ENCODE results near the gene SH3GLB2. TPM values are rescaled to one million over a fixed set of nuclear protein-coding genes. Genes with fewer than 3 reads are reported as not detected.

SH3GLB2 gene
- total and polyA plus RNA-seq, 11 donors = 27.3 to 42.7 (median 35.4) TPM

DNA sequence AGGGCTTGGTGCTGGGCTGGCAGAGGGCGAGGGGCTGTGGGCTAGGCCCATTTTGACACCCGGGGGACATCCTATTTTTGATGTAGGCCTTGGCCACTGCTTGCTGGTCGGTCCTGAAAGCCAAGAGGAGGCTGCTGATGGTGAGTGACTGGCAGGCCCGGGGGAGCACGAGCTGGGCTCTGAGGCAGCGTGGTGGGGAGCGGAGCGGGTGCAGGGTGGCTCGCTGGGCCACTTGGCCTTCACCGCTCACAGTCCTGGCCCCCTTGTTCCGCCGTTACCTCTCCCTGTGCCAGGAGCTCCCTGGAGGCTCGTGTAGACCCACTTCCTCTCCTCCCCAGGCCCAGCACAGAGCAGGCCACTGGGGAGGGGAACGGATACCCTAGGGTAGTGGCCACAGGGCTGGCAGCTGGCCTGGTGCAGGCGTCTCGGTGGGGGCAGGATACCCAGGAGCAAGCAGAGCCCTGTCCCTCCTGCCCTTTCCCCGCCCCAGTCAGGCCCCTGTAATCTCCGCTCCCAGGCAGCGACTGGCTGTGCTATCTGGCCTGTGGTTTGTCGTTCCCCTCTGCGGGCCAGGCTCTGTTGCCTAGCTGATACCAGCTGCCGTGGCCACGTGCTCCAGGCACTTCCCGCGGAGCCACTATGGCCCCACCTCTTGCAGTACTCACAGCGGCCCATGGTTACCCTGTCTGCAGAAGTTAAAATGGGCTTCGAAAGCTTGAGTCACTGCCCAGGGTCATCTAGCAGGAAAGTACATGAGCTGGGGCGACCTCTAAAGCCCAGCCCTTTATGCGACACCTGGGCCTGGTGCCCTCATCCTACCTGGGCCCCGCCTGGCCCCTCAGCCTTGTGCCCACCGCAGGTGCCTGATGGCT is 41.1 kb upstream of the SH3GLB2 start:
- Histone ChIP-seq H3K27ac (peak overlapping the region; percentile 51 to 93 (median 84)), H3K27me3 (no peaks in the 10 kb centered on the region), H3K36me3 (peaks cover 0 to 58% (median 44%) of the 10 kb centered on the region in 9 donors), H3K4me3 (peak overlapping the region in 1 of 12 donors; percentile 25), H3K9me3 (no peaks in the 10 kb centered on the region), H3K4me1 (peaks cover 0 to 28% (median 11%) of the 10 kb centered on the region in 12 donors)
- ATAC-seq (peak; percentile 94 to 97 (median 96)), DNase-seq (peak; percentile 83 to 91 (median 87))
- WGBS, 4 donors = 40 to 59% (median 55%) methylated on average over 25 to 31 of the region's 31 CpGs
- intact Hi-C loops (cut with DNase I) = loop anchor here in 1 of 10 donors (10.0 kb wide), 1 partner anchor 1086 kb away; no protein-coding TSS in a partner anchor
- TF ChIP-seq, protein P1, sequence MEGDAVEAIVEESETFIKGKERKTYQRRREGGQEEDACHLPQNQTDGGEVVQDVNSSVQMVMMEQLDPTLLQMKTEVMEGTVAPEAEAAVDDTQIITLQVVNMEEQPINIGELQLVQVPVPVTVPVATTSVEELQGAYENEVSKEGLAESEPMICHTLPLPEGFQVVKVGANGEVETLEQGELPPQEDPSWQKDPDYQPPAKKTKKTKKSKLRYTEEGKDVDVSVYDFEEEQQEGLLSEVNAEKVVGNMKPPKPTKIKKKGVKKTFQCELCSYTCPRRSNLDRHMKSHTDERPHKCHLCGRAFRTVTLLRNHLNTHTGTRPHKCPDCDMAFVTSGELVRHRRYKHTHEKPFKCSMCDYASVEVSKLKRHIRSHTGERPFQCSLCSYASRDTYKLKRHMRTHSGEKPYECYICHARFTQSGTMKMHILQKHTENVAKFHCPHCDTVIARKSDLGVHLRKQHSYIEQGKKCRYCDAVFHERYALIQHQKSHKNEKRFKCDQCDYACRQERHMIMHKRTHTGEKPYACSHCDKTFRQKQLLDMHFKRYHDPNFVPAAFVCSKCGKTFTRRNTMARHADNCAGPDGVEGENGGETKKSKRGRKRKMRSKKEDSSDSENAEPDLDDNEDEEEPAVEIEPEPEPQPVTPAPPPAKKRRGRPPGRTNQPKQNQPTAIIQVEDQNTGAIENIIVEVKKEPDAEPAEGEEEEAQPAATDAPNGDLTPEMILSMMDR (IDR thresholded peaks at IDR 0.05) = peak in 1 of 12 donors; percentile 9
- peak in 1 of 2 donors; percentile 32 for TF ChIP-seq POLR2A (IDR thresholded peaks at IDR 0.05)

GRCh38 chr9:129068110-129068509 is 40.0 kb upstream of the SH3GLB2 start:
- no peaks in the 10 kb centered on the region for H3K9me3 ChIP-seq
- DNase-seq (no peak), ATAC-seq (no peak)
- H3K4me1 ChIP-seq = peaks cover 0 to 28% (median 11%) of the 10 kb centered on the region in 12 donors
- peaks cover 0 to 68% (median 54%) of the 10 kb centered on the region in 9 donors for H3K36me3 ChIP-seq
- H3K27ac ChIP-seq = peak overlapping the region in 7 of 12 donors; percentile 80 to 91 (median 86)
- TF ChIP-seq POLR2A (IDR thresholded peaks at IDR 0.05) = no peak
- TF ChIP-seq, protein P1 (IDR thresholded peaks at IDR 0.05) = no peak
- no peak overlapping the region for H3K4me3 ChIP-seq
- H3K27me3 ChIP-seq = no peaks in the 10 kb centered on the region
- WGBS, 4 donors = 86 to 93% (median 90%) methylated on average over 5 to 19 of the region's 19 CpGs
- intact Hi-C loops (cut with DNase I) = loop anchor here in 1 of 10 donors (10.0 kb wide), 1 partner anchor 1087 kb away; no protein-coding TSS in a partner anchor

DNA sequence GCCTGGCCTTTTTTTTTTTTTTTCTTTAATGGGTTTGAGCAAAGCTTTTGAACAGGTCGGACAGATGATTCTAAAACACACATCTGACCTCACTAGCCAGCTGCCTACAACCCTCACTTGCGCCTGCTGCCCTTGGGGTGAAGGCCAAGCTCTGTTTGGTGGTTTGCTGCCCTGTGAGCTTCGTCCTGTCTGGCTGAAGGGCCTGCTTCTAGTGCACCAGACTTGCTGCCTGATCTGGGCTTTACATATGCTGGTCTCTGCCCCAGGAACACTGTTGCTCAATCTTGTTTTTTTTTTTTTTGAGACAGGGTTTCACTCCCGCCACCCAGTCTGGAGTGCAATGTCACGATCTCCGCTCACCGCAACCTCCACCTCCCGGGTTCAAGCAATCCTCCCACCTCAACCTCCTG is 36.4 kb upstream of the SH3GLB2 start:
- Histone ChIP-seq H3K36me3 (peaks cover 0 to 89% (median 82%) of the 10 kb centered on the region in 9 donors), H3K9me3 (no peaks in the 10 kb centered on the region), H3K4me1 (peaks cover 0 to 13% (median 5%) of the 10 kb centered on the region in 12 donors), H3K27me3 (no peaks in the 10 kb centered on the region), H3K27ac (no peak overlapping the region), H3K4me3 (no peak overlapping the region)
- no peak for TF ChIP-seq POLR2A (IDR thresholded peaks at IDR 0.05)
- TF ChIP-seq, protein P1 (IDR thresholded peaks at IDR 0.05) = no peak
- WGBS, 4 donors = 91 to 98% (median 96%) methylated on average over 8 of the region's 8 CpGs
- no peak for DNase-seq
- intact Hi-C loops (cut with DNase I) = loop anchor here in 1 of 10 donors (10.0 kb wide), 1 partner anchor 1090 kb away; no protein-coding TSS in a partner anchor
- no peak for ATAC-seq

DNA sequence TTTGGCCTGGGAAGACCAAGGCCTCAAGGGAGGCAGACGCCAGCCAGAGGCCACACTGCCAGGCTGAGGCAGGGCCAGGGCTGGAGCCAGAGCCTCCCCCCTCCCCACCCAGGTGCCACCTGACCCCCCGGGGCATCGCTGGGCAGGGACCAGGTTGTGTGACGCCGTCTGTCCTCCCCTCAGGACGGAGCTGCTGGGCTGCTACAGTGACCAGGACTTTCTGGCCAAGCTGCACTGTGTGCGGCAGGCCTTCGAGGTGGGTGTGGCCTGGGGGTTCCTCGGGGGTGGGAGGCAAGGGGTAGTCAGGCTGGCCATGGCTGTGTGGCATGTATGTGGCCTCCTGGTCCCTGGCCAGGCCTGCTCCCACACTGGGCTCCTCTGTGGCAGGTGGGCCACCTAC is 34.9 kb upstream of the SH3GLB2 start:
- H3K9me3 ChIP-seq = no peaks in the 10 kb centered on the region
- H3K36me3 ChIP-seq = peaks cover 0 to 92% (median 86%) of the 10 kb centered on the region in 9 donors
- peaks cover 0 to under 1% (median 0%) of the 10 kb centered on the region in 12 donors for H3K4me1 ChIP-seq
- intact Hi-C loops (cut with DNase I) = loop anchor here in 1 of 10 donors (10.0 kb wide), 1 partner anchor 1092 kb away; no protein-coding TSS in a partner anchor
- no peak overlapping the region for H3K27ac ChIP-seq
- no peak overlapping the region for H3K4me3 ChIP-seq
- ATAC-seq (no peak), DNase-seq (no peak)
- H3K27me3 ChIP-seq = no peaks in the 10 kb centered on the region
- WGBS, 4 donors = 92 to 93% (median 92%) methylated on average over 7 to 9 of the region's 9 CpGs; no CpG with 5 or more reads in 1 of the 4 donors
- no peak for TF ChIP-seq POLR2A (IDR thresholded peaks at IDR 0.05)
- TF ChIP-seq, protein P1 (IDR thresholded peaks at IDR 0.05) = no peak
